MM.1S (cell line): ENCODE data around the gene GLRA1.

Experiments
- DNase-seq: peaks from one replicate; pipeline ENCODE4 v3.0.0-alpha.2; 2015
- H2AFZ ChIP-seq: fragments of 300-600 bp; sonication (generic); 2 replicates; pipeline ENCODE4 v1.6.0; 2016; ENCODE audit warnings: antibody characterized with exemption, low read length
- H3F3A ChIP-seq: fragments of 300-600 bp; sonication (generic); 2 replicates; pipeline ENCODE4 v1.6.1; 2016; ENCODE audit warnings: mild to moderate bottlenecking, antibody characterized with exemption, low read length, moderate library complexity, mixed read lengths; ENCODE audit not compliant: insufficient read depth
- H3K27ac ChIP-seq: fragments of 300-600 bp; sonication (generic); 2 replicates; pipeline ENCODE4 v1.5.1; 2016; ENCODE audit warnings: mild to moderate bottlenecking, low read length
- H3K27me3 ChIP-seq: fragments of 300-600 bp; sonication (generic); replicated peaks from 2 replicates; pipeline ENCODE4 v1.6.0; 2016; ENCODE audit warnings: low read length; ENCODE audit not compliant: insufficient read depth
- H3K36me3 ChIP-seq: fragments of 300-600 bp; sonication (generic); replicated peaks from 2 replicates; pipeline ENCODE4 v1.6.1; 2016; ENCODE audit warnings: mild to moderate bottlenecking, low read length, mixed read lengths; ENCODE audit not compliant: insufficient read depth
- H3K4me1 ChIP-seq: fragments of 300-600 bp; sonication (generic); 2 replicates; pipeline ENCODE4 v1.6.1; 2016; ENCODE audit warnings: low read length, mixed read lengths
- H3K4me2 ChIP-seq: fragments of 300-600 bp; sonication (generic); 2 replicates; pipeline ENCODE4 v1.6.0; 2016; ENCODE audit warnings: low read depth, low read length
- H3K4me3 ChIP-seq: fragments of 300-600 bp; sonication (generic); 2 replicates; pipeline ENCODE4 v1.5.1; 2016; ENCODE audit warnings: low read length, mixed read lengths
- H3K79me2 ChIP-seq: fragments of 300-600 bp; sonication (generic); 2 replicates; pipeline ENCODE4 v1.6.1; 2016; ENCODE audit warnings: mixed run types, low read length, mixed read lengths
- H3K9ac ChIP-seq: fragments of 300-600 bp; sonication (generic); 2 replicates; pipeline ENCODE4 v1.6.1; 2016; ENCODE audit warnings: low read length, mixed read lengths
- H3K9me2 ChIP-seq: fragments of 300-600 bp; sonication (generic); replicated peaks from 2 replicates; pipeline ENCODE4 v1.6.1; 2016; ENCODE audit warnings: mild to moderate bottlenecking, low read length, mixed read lengths; ENCODE audit not compliant: insufficient read depth
- H3K9me3 ChIP-seq: fragments of 300-600 bp; sonication (generic); replicated peaks from 2 replicates; pipeline ENCODE4 v1.6.1; 2016; ENCODE audit warnings: mild to moderate bottlenecking, low read length, mixed read lengths; ENCODE audit not compliant: insufficient read depth
- H4K20me1 ChIP-seq: fragments of 300-600 bp; sonication (generic); 2 replicates; pipeline ENCODE4 v1.6.1; 2016; ENCODE audit warnings: mild to moderate bottlenecking, low read length, moderate library complexity, mixed read lengths; ENCODE audit not compliant: insufficient read depth
- CTCF ChIP-seq: fragments of 300-600 bp; sonication (generic); IDR thresholded peaks from 2 replicates; pipeline ENCODE4 v1.5.1; 2016; ENCODE audit warnings: antibody characterized with exemption, low read length, mixed read lengths
- EZH2 ChIP-seq: fragments of 300-600 bp; sonication (generic); optimal IDR thresholded peaks from 2 replicates; pipeline ENCODE3; 2017; ENCODE audit warnings: low read depth, mild to moderate bottlenecking, antibody characterized with exemption, low read length, mixed read lengths
- EZH2phosphoT487 ChIP-seq: fragments of 300-600 bp; sonication (generic); IDR thresholded peaks from 2 replicates; pipeline ENCODE4 v1.6.1; 2018; ENCODE audit warnings: antibody characterized with exemption, low read length

The GLRA1 gene

GRCh38 chr5:151780348-151780747 lies 144.3 kb downstream of the GLRA1 start:
- Histone ChIP-seq H3K4me2 (no peak overlapping the region), H3K4me1 (0 out of 2 replicates have a peak, but pooled peaks cover 15% of the 10 kb centered on the region), H3F3A (0 out of 2 replicates have a peak, but pooled peaks cover 6% of the 10 kb centered on the region), H3K27ac (no peak overlapping the region), H3K9ac (no peak overlapping the region), H2AFZ (no peak overlapping the region), H3K36me3 (peaks cover 7% of the 10 kb centered on the region; the same call in 1 of the 2 replicates), H3K27me3 (no peaks in the 10 kb centered on the region), H3K79me2 (peaks cover 100% of the 10 kb centered on the region), H4K20me1 (peaks cover 100% of the 10 kb centered on the region), H3K9me2 (no peaks in the 10 kb centered on the region), H3K9me3 (no peaks in the 10 kb centered on the region), H3K4me3 (no peak overlapping the region)
- DNase-seq = no peak
- no peak for TF ChIP-seq EZH2
- no peak for TF ChIP-seq CTCF
- TF ChIP-seq EZH2phosphoT487 = no peak

- Histone ChIP-seq H3K36me3 (peaks cover 7% of the 10 kb centered on the region; the same call in 1 of the 2 replicates), H3K79me2 (peaks cover 100% of the 10 kb centered on the region), H3K4me2 (no peak overlapping the region; the same call in 1 of the 2 replicates), H3K27me3 (no peaks in the 10 kb centered on the region), H3K4me1 (0 out of 2 replicates have a peak, but pooled peaks cover 21% of the 10 kb centered on the region), H3K9ac (no peak overlapping the region), H3K9me3 (no peaks in the 10 kb centered on the region), H3K27ac (no peak overlapping the region), H3K9me2 (no peaks in the 10 kb centered on the region), H3F3A (0 out of 2 replicates have a peak, but pooled peaks cover 6% of the 10 kb centered on the region), H2AFZ (no peak overlapping the region), H3K4me3 (no peak overlapping the region), H4K20me1 (peaks cover 100% of the 10 kb centered on the region)
- no peak for DNase-seq
- no peak for TF ChIP-seq EZH2
- no peak for TF ChIP-seq EZH2phosphoT487
- TF ChIP-seq CTCF = no peak
These were observed 145.0 kb downstream of the GLRA1 start for GRCh38 chr5:151779531-151780125.

- peaks cover 77% of the 10 kb centered on the region for H4K20me1 ChIP-seq
- H3K27me3 ChIP-seq = no peaks in the 10 kb centered on the region
- H2AFZ ChIP-seq = no peak overlapping the region
- H3K79me2 ChIP-seq = peaks cover 83% of the 10 kb centered on the region
- H3K27ac ChIP-seq = no peak overlapping the region
- peak overlapping the region; percentile 80 for H3K4me2 ChIP-seq
- 0 out of 2 replicates have a peak, but pooled peaks cover 25% of the 10 kb centered on the region for H3K4me1 ChIP-seq
- no peaks in the 10 kb centered on the region for H3K9me3 ChIP-seq
- TF ChIP-seq EZH2phosphoT487 (no peak), EZH2 (no peak), CTCF (no peak)
- H3K9ac ChIP-seq = 0 out of 2 replicates have a peak overlapping the region, but pooled peaks have one; percentile 90
- no peak for DNase-seq
- peaks cover 9% of the 10 kb centered on the region; the same call in 1 of the 2 replicates for H3F3A ChIP-seq
- H3K4me3 ChIP-seq = peak overlapping the region; percentile 96; the same call in 1 of the 2 replicates
- peaks cover 7% of the 10 kb centered on the region; the same call in 1 of the 2 replicates for H3K36me3 ChIP-seq
- H3K9me2 ChIP-seq = no peaks in the 10 kb centered on the region
These were observed 149.5 kb downstream of the GLRA1 start for GRCh38 chr5:151775025-151775606.
